Prostate gland (tissue), 2 donors: ENCODE data around the gene NPLOC4. TPM values are rescaled to one million over a fixed set of nuclear protein-coding genes. Genes with fewer than 3 reads are reported as not detected.

Source experiments
- DNase-seq: peaks from one replicate; pipeline ENCODE4 v3.0.0-alpha.2; 2019; ENCODE audit warnings: low spot score
- H3K27ac ChIP-seq, 2 donors: fragments of 200-600 bp; sonication (generic); 2 replicates each; pipeline ENCODE4 v1.5.1; 2017 to 2019
- H3K27me3 ChIP-seq: fragments of 200-600 bp; sonication (generic); replicated peaks from 2 replicates; pipeline ENCODE4 v1.5.1; 2019; ENCODE audit not compliant: insufficient read depth
- H3K36me3 ChIP-seq, 2 donors: fragments of 200-600 bp; sonication (generic); 1 replicate in 1 of 2; 2 replicates in 1 of 2; pipeline versions ENCODE4 v1.5.1 to v1.8.1; 2017 to 2019
- H3K4me1 ChIP-seq: fragments of 200-600 bp; sonication (generic); replicated peaks from 2 replicates; pipeline ENCODE4 v1.5.1; 2019
- H3K4me3 ChIP-seq, 2 donors: fragments of 200-600 bp; sonication (generic); 2 replicates each; pipeline ENCODE4 v1.5.1; 2017 to 2019
- H3K9me3 ChIP-seq: fragments of 200-600 bp; sonication (generic); 2 replicates; pipeline ENCODE4 v1.5.1; 2017
- CTCF ChIP-seq, 4 experiments: fragments of 200-600 bp in 2 of 4; fragments of 450-650 bp in 2 of 4; sonication (generic) in 2 of 4; IDR thresholded peaks; 1 replicate in 3 of 4; 2 replicates in 1 of 4; pipeline ENCODE4 v1.5.1; 2016 to 2019; ENCODE audit warnings: antibody characterized with exemption in 4 of 4, mild to moderate bottlenecking in 2 of 4, moderate library complexity in 2 of 4
- POLR2A ChIP-seq: fragments of 450-650 bp; IDR thresholded peaks from one replicate; pipeline ENCODE4 v1.6.1; 2016; ENCODE audit warnings: antibody characterized with exemption, mild to moderate bottlenecking
- POLR2AphosphoS5 ChIP-seq: sonication (generic); formaldehyde crosslinking; IDR thresholded peaks from one replicate; pipeline ENCODE4 v1.6.1; 2017; ENCODE audit warnings: antibody characterized with exemption
- WGBS: methylation state at CpG from one replicate; pipeline ENCODE4 v1.1.5; 2018; 5-methylcytosine and 5-hydroxymethylcytosine counted together
- intact Hi-C: fragments of 100-400 bp; cut with DNase I; formaldehyde crosslinking; loops from one replicate; pipeline ENCODE4 v1.14.2; 2022
- total RNA-seq, 2 donors: library from RNA; depleted of rRNA; stranded (reverse); fragments of >200 nt; gene quantifications; one replicate each; pipeline ENCODE4 v1.1.0, GENCODE V29; 2016

The NPLOC4 gene
- total RNA-seq, 2 donors from 2014 or later = 40.1 to 84.8 TPM

GRCh38 chr17:81542431-81543338, 94.2 kb downstream of the NPLOC4 start:
- Histone ChIP-seq H3K27ac (no peak overlapping the region), H3K36me3 (peaks cover 0 to 11% of the 10 kb centered on the region in 2 donors), H3K4me3 (no peak overlapping the region), H3K9me3 (no peaks in the 10 kb centered on the region), H3K4me1 (no peaks in the 10 kb centered on the region), H3K27me3 (no peaks in the 10 kb centered on the region)
- whole genome bisulfite sequencing = 71% methylated on average over 14 of the region's 15 CpGs
- intact Hi-C loops = no loop called here
- no peak for DNase-seq
- no peak for TF ChIP-seq CTCF (IDR thresholded peaks at IDR 0.05)
- TF ChIP-seq POLR2AphosphoS5 = no peak
- TF ChIP-seq POLR2A = no peak

GRCh38 chr17:81541123-81541522, 95.8 kb downstream of the NPLOC4 start:
- WGBS = 92% methylated on average over 8 of the region's 17 CpGs
- TF ChIP-seq CTCF (IDR thresholded peaks at IDR 0.05) (no peak), POLR2AphosphoS5 (no peak), POLR2A (no peak)
- intact Hi-C loops = no loop called here
- no peak for DNase-seq
- H3K27ac ChIP-seq = no peak overlapping the region
- peaks cover 0 to 11% of the 10 kb centered on the region in 2 donors for H3K36me3 ChIP-seq
- H3K4me3 ChIP-seq = no peak overlapping the region
- no peaks in the 10 kb centered on the region for H3K4me1 ChIP-seq
- peaks cover 4% of the 10 kb centered on the region for H3K27me3 ChIP-seq
- no peaks in the 10 kb centered on the region for H3K9me3 ChIP-seq

- Histone ChIP-seq H3K9me3 (no peaks in the 10 kb centered on the region), H3K4me1 (no peaks in the 10 kb centered on the region), H3K27me3 (peaks cover 4% of the 10 kb centered on the region), H3K36me3 (peaks cover 0 to 11% of the 10 kb centered on the region in 2 donors), H3K4me3 (no peak overlapping the region), H3K27ac (no peak overlapping the region)
- intact Hi-C loops = no loop called here
- TF ChIP-seq POLR2A (no peak), CTCF (IDR thresholded peaks at IDR 0.05) (no peak), POLR2AphosphoS5 (no peak)
- 92% methylated on average over 6 of the region's 14 CpGs for WGBS
- no peak for DNase-seq
Observed at GRCh38 chr17:81540676-81541027, 96.3 kb downstream of the NPLOC4 start.

- WGBS = 89% methylated on average over 28 of the region's 28 CpGs
- Histone ChIP-seq H3K4me1 (no peaks in the 10 kb centered on the region), H3K27me3 (peaks cover 4% of the 10 kb centered on the region), H3K36me3 (peaks cover 0 to 11% of the 10 kb centered on the region in 2 donors), H3K9me3 (no peaks in the 10 kb centered on the region), H3K4me3 (no peak overlapping the region), H3K27ac (no peak overlapping the region)
- no peak for DNase-seq
- no peak for TF ChIP-seq POLR2AphosphoS5
- TF ChIP-seq POLR2A = no peak
- no peak for TF ChIP-seq CTCF (IDR thresholded peaks at IDR 0.05)
- intact Hi-C loops = no loop called here
Observed at GRCh38 chr17:81539961-81540675, 96.8 kb downstream of the NPLOC4 start.
